Islet of Langerhans (tissue), 1 donor: Measurements from ENCODE around the gene CDK6.
A peak's percentile ranks its signal among the peaks of the same experiment; 100 is the strongest.
"Not testable (repeated sequence)": the region's sequence is repeated elsewhere in the genome, so short reads cannot be mapped to it uniquely, and the experiment has no call there.

ENCODE experiments used
- FAIRE-seq: peaks from one replicate; lab custom pipeline; 2011; peaks lifted over from hg19 to GRCh38; lab: Jason Lieb, UNC

CDK6 gene

DNA sequence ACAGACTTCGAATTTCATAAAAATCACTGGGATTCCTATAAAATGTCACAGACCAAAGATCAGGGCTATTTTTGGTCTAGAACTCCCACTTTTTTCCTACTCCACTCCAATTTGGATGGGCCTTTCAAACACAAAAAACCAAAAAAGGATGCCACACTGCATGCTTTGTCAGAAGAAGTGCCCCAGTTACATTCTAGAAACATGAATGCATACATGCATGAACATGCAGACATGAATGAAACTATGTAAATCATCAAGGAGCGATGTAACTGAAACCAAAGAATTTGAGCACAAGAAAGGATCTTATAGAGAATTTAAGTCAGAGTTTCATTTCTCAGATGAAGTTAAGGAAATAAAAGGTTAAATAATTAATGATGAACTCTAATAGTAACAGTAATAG, 214.3 kb downstream of the CDK6 start:
- FAIRE-seq, result no peak

DNA sequence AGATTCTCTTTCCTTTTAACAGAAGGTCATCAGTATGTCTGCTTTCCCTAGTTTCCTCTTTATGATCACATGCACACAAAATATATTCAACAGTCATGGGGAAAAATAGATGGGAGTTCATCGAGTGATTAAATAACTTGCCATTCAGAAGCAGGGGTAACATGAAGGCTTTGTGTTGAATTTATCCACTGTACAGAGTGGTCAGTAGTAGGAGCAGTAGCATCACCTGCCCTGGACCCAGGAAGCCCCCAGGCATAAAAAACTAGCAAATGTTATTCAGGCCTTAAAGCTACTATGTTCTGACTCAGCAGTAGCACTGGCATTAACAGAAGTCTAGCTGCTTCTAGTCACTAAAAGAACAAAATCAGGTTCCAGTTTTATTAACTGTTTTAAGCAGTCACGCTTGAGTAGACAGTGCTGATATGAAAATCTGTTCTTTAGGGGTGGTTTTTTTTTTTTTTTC, 214.8 kb downstream of the CDK6 start:
- FAIRE-seq, result no peak

DNA sequence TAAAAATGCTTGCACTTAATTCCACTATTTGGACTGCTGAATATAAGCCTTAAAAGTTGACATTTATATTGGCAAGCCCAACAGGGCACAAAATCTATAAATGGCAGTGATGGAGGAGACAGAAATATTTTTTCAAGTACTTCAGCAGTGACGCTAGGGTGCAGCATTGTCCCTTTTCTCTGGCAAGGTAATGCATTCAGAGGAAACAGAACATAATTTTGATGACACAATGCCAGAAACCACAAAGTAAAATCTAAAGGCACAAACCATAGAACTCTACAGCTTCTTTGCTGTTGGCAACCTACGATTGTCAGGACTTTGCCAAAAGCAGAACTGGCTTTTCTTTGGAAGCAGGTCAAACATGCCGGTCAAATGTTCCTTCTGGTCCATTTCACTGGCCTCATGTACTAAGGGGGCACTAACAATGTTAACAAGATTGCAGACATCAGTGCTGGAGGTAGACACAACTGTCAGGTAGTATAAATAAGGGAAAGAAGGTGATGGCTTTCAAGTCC, 215.3 kb downstream of the CDK6 start:
- peak; percentile 98 for FAIRE-seq

DNA sequence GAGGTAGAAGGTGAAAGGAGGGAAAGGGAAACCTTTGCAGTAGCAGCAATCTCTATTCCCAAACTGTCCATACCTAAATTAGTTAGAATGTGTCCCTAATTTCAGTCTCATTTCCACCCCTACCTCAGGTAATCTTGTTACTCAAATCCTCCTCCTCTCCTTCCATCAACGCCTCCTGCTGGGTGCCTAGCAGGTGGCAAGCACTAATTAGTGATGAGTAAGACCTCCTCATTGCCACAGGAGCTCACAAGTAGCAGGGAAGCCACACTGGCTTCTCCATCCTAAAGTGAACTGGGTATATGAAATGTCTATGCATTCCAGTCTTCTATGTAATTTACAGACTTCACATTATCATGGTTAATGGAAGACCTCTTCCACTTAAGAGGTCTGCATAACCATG, 220.5 kb downstream of the CDK6 start:
- no peak for FAIRE-seq

DNA sequence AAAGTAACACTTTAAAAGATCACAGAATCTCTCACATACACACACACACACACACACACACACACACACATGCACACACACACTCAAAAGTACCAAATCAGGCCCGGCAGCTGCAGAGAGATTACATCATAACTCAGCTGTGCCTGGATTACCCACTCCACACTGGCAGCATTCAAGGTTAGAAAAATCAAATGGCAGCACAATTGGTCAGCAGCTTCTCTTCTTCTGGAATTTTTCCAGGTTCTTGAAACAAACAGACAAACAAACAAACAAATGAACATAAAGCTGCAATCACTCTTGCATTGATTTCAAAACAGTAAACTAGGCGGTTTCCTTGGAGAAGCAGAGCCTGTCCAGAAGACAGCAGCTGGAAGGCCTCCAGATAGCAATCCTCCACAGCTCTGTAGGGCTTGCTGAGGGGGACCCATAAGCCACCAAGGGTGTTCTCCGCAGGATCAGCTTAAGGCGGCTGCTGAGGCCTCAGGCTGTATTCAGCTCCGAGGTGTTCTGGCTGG, 221.7 kb downstream of the CDK6 start:
- FAIRE-seq, result no peak

DNA sequence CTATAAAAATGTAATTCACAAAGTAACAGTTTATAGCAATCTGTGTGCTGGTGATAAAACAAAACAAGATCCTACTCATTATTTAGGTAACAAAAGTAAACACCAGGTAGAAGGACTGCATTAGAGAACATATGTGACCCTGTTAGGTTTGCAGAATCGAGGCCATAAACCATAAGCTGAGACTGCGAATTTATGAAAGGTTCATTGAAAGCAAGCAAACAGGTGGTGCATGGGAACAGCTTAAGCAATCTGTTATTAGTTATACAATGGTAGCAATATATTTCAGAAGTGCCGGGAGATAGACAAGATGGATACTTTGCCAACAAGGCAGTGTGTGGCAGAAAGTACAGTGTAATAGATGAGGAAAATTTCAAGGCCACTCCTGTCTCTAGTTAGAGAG, 222.7 kb downstream of the CDK6 start:
- no peak for FAIRE-seq

DNA sequence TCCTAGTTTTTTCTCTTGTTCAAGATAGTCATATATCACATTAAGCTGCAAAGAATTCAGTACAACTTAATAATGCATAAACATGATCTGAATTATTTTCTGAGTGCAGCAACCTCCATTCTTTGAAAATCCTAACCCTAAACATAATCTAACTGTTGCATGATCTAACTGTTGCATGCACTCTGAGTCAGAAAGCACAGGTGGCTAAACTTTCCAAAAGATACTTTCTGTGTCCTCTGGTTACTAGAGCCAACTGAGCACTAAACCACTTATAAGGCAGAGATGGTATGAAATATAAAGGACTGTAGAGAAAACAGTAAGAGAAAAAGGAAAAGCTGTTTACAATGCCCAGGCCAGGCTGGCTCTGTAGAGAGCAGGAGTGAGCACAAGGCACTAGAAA, 223.2 kb downstream of the CDK6 start:
- no peak for FAIRE-seq

DNA sequence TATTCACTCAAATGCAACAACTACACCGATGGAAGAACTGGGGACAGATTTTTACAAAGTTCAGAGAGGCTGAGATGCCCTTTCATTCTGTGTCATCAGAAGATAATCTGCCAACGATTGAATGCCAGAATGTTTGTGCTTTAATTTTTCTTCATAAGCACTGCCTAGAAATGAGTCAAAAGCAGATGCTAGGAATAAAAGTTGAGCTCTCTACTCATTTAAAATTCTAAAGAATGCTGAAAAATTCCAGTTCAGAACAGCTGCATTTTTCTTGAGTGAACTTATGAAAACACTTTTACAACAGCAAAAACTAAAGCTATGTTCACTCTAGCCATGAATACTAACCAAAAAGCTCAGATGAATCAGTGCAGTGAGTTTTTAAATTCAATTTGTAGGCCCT, 223.9 kb downstream of the CDK6 start:
- FAIRE-seq, result no peak

DNA sequence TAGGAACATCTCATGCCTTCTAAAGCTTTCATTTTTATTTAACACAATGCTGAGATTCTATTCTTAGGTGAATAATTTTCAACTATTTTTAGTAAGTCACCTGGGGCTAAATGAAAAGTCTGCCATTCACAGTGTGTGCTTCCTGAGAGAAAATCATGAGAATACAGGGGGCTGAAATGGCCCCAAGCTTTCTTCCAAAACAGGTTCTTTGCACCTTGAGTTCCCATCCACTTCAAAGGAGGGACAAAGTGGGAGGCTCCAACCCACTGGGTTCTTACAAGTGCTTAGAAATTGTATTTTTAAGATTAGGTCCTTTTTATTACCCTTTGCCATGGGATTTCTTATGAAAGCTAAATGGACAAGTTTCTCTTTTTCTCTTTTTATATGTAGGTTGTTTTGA, 224.6 kb downstream of the CDK6 start:
- no peak for FAIRE-seq

DNA sequence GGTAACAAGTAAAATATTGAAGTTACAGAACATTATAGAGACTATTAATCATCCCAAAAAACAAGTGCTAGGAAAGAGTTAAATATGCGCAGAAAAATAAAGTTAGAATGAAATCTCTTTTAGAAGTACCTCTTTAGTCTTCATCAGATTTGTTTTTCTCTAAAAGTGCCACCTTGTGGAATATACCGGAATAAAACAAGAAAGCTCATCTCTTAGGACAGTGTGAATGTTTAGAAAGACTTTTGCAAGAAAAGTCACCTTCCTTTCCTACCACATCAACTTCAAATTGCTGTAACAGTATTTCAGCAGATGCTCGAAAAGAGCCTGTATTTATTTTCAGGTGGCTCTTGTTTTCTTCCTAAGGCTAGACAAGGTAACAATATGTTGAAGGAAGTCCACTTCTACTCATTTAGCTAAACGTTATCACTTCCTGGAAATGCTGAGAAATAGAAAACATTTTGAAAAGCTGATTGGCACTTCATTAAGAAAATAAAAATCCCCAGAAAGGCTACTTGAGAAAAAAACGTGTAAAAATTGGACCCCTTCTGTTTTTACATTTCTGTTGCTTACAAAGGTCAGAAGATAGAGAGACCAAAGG, 226.4 kb downstream of the CDK6 start:
- FAIRE-seq, result peak; percentile 95

DNA sequence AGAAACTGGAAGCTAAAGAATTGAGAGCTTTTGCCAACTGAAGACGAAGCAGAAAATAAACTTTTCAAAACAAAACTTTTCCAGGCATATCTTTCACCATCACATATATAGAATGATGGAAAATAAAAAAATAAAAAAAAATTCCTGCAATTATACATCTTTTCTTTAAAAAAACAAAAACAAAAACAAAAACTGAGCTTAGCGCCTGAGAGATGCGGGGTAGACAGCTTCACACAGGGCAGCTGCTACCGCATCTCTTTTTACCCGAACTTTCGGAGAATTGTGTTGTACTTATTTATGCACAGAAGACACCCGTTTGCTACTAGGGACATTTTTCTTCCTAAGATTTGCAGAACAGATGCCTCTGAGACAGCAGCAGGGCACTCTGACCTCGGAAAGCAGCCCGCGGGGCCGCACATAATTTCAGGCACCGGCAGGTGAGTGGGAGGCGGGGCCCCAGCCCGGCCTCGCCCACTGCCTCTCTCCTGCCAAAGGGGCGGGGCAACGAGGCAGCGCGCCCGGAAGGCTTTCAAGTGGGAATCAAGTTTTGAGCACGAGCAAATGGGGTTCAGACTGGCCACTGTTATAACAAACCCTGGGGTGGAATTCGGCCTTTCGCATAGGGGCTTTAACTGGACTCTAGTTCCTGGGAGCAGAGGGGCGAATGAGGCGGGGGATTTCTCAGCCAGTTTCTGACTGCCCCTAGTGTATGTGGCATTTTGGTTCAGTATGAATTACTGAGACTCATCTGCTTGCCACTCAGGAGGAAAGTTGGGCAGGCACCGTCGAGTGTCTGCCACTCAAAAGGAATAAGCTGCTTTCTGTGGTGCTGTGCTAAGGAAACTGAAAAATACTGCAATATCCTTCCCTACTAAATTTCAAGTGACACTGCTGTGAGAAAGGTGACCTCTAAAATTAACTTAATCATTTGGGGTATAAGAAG, 227.7 kb downstream of the CDK6 start:
- FAIRE-seq, result no peak

DNA sequence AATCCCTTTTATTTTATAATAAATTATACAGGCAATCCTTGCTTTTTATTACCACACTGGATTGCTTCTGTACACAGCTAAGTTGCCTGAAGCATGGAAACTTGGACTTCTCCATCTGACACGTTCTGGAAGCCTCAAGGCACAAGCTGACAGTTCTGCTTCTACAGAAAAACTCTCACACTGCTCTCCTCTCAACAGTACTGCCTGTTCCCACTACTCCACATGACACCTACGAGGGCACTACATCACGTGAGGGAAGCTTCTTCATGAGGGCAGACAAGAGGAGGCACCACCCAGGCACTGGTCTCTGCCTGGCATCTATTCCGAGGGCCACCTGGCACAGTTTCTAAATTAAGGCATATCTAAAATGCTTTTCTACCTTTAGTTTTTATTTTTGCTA, 229.4 kb downstream of the CDK6 start:
- no peak for FAIRE-seq

DNA sequence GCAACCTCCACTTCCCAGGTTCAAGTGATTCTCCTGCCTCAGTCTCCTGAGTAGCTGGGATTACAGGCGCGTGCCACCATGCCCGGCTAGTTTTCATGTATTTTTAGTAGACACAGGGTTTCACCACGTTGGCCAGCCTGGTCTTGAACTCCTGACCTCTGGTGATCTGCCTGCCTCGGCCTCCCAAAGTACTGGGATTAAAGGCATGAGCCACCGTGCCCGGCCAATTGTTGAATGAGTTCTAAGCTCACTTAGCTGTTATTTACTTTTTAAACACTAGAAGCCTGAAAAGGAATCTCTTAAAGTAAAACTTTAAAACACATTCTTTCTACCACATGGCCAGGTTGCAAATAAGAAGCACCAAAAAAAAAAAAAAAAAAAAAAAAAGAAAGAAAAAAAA, 231.9 kb downstream of the CDK6 start:
- not testable (repeated sequence) for FAIRE-seq

DNA sequence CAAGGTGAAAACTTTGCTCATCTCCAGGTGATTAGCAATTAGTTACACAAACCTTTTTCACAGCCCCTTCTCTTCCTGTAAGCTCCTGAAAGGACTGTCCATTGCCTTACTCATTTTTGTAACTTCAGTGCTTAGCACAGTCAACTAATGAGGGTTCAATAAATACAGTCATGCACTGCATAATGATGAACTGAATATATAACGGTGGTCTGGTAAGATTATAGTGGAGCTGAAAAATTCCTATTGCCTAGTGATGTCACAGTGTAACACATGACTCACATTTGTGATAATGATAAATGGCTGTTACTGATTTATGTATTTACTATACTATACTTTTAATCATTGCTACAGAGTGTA, 233.3 kb downstream of the CDK6 start:
- no peak for FAIRE-seq

DNA sequence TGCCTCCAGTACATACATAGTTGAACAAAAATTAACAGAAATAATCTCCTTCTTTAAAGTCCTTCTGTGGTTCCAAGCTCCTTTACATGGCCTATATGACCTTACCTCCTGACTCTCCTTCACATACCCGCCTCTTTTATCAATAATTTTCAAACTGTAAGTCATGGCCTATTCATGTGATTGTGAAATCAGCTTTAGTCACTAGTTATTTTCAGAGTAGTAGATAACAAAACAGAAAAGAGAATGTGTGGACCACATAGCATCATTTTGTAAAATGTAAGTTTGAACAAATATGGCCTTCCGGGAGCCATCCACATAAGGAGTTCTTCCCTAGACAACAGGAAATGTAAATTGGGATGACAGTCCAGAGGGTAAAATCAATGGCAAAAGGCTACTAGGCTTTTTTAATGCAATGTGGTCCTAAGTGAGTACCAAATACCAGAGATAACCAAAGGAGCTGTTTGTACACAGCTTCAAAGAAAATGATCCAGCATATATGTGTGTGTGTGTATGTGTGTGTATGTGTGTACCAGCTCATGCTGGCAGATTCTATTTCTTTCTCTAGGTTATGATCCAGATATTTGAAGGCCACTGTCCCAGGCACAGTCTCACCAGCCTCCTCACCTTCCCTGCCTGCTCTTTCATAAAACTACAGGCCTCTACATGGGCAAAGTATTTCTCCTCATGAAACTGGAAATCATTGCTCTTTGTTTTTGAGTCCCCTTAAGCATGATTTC, 233.9 kb downstream of the CDK6 start:
- FAIRE-seq, result no peak

DNA sequence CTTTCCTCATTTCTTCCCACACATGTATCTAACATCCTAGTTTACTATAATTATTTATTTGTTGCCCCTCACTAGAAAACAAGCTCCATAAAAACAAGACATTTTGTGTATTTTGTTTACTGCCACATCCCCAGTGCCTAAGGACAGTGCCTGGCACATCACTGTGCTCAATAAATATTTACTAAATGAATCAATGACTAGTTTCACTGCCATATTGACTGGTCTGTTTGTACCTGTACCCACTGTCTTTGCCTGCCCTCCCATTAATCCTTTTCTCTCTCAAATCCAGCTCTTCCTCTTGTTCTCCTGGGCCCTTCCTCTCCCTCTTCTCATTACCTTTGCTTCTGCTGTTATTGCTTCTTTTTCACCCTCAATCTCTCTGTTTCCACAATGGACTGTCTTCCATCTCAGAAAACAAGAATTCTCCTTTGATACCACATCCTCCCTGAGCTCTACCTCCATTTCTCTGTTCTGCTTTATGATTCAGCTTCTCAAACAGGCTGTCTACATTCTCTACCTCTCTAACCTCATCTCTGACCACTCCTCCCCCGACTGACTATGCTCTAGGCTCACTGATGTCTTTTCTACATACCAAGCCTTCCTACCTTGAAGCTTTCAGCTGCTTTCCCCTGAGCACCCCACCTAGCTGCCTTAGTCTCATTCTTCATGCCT, 237.9 kb downstream of the CDK6 start:
- no peak for FAIRE-seq

DNA sequence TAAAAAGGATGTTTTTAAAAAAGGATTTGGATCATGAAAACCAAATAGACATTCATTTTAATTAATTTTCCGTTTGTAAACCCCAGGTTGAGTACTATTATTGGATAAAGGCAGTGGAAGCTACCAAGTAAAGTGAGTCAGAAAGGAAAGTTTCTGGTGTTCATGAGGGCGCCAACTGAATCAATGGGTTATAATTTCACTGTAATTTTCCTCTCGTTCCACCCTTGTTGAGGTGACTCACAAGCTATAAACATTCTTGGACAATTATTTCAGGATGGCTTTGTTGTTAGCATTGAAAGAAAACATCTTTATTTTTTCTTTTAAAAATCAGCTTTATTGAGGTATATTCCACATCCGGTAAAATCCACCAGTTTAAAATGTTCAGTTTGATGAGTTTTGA, 241.1 kb downstream of the CDK6 start:
- FAIRE-seq, result no peak

DNA sequence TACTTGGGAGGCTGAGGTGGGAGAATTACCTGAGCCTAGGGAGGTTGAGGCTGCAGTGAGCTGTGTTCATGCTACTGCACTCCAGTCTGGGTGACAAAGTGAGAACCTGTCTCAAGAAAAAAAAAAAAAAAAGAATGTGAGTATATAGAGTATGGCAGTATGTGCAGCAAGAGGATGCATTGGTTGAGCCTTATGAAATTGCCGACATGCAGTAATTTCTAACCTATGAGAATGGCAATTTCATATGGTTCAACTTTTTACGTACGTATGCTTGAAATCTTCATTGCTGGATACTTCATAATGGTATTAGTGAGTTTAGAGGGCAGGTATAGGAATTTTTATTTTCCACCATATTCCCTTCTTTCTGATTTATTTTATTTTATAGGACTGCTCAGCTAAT, 241.6 kb downstream of the CDK6 start:
- no peak for FAIRE-seq

DNA sequence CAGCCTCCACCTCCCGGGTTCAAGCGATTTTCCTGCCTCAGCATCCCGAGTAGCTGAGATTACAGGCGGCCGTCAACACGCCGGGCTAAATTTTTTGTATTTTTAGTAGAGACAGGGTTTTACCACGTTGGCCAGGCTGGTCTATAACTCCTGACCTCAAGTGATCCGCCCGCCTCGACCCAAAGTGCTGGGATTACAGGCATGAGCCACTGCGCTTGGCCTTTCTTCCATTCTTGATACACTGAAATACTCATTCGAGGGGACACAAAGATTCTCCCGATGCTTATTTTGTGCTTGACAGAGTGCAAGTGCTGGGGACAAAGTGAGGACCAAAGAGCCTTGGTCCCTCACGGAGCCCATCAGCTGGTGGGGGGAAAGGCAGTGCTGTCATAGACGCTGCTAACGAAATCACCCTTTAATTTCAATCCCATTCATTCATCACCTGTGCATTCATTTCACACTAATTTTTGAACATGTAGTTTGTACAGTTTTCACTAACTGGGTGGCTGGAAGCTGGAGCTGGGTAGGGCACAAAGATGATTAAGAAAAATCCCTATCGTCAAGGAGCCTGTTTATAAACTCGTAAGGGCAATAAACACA, 245.6 kb downstream of the CDK6 start:
- no peak for FAIRE-seq

DNA sequence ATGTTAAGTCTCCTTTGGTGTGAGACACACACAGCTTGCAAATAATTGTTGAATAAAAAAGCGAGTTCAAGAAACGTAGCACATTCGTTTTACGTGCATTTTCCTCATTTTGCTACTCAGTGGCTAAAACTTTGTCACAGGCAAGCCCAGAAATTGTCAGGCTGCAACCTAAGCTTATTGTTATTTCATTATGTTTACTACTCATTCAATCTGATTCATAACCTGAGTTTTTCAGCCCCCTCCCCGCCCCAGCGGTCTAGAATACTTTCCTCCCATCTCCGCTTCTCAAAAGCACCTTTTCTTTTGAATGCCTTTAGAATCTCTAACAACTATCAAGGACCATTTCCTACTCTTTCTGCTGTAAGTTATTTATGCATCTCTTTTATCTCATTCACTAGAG, 247.3 kb downstream of the CDK6 start:
- no peak for FAIRE-seq

DNA sequence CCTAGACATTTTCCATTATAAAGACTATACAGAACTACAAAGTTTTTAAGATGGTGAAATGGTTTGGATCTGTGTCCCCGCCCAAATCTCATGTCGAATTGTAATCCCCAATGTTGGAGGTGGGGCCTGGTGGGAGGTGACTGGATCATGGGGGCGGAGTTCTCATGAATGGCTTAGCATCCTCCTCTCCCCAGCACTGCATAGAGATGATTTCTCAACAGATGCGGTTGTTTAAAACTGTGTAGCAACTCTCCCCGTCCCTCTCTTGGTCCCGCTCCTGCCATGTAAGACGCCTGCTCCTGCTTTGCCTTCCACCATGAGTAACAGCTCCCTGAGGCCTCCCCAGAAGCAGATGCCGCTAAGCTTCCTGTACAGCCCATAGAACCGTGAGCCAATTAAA, 247.8 kb downstream of the CDK6 start:
- FAIRE-seq, result no peak

DNA sequence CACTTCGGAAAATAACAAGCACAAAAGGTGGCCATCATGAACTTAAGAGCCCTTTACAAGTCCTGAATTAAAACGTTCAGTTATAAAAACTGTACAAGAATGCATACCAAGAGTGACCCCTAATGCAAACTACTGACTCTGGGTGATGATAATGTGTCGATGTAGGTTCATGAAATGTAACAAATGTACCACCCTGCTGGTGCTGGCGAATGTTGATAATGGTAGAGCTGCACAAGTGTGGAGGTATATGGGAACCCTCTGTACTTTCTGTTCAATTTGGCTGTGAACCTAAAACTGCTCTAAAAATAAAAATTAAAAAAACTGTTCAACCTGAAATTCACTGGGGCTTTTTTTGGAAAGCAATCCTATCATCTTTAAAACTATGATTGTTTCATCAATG, 249.5 kb downstream of the CDK6 start:
- FAIRE-seq, result no peak
